ENCODE results near the gene CXCL14.

DNA sequence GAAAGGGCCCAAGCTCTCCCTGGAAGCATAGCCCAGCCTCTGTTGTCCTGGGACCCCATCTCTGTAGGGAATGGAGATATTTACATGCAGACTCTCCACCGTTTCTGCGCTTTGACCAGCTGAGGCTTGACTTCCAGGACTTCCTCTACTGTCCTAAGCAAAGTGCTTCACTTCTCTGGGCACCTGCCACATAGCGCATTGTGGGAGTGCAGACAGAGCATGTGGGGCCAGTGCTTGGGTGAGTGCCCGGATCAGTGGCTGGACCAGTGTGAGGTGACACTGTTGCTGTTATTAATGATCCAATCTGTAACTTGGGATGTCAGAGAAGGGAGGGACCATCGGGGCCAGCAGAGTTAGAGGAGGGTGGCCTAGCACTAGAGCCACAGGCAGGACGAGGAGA, 10.5 kb downstream of the CXCL14 start:
- no peak for TF ChIP-seq POLR2A (IDR thresholded peaks at IDR 0.05)
- TF ChIP-seq, protein P1, sequence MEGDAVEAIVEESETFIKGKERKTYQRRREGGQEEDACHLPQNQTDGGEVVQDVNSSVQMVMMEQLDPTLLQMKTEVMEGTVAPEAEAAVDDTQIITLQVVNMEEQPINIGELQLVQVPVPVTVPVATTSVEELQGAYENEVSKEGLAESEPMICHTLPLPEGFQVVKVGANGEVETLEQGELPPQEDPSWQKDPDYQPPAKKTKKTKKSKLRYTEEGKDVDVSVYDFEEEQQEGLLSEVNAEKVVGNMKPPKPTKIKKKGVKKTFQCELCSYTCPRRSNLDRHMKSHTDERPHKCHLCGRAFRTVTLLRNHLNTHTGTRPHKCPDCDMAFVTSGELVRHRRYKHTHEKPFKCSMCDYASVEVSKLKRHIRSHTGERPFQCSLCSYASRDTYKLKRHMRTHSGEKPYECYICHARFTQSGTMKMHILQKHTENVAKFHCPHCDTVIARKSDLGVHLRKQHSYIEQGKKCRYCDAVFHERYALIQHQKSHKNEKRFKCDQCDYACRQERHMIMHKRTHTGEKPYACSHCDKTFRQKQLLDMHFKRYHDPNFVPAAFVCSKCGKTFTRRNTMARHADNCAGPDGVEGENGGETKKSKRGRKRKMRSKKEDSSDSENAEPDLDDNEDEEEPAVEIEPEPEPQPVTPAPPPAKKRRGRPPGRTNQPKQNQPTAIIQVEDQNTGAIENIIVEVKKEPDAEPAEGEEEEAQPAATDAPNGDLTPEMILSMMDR (IDR thresholded peaks at IDR 0.05) = no peak
